Measurements from ENCODE around the gene RBM19.
A peak's percentile ranks its signal among the peaks of the same experiment; 100 is the strongest.

The RBM19 gene

DNA sequence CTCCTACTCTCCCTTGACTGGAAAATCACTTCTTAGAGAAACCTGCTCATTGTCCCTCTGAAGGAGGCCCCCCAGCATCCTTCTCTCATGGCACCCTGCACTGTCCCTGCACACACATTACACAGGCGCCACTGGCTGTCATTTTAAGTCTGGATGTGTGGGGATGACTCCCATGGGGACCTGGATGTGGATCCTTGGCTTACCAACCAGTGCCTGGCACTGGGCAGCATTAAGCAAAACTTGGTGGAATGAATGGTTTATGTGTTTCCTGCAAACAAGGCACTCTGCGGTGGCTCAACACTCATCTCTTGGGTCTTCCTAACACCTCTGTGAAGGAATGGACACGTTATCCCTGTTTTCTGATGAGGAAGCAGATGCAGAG is 162.4 kb downstream of the RBM19 start:
- DNase-seq (ENCODE audit: low spot score) = no peak

- DNase-seq (ENCODE audit: low spot score) = no peak
Observed at GRCh38 chr12:113802966-113803758, 163.0 kb downstream of the RBM19 start.

DNA sequence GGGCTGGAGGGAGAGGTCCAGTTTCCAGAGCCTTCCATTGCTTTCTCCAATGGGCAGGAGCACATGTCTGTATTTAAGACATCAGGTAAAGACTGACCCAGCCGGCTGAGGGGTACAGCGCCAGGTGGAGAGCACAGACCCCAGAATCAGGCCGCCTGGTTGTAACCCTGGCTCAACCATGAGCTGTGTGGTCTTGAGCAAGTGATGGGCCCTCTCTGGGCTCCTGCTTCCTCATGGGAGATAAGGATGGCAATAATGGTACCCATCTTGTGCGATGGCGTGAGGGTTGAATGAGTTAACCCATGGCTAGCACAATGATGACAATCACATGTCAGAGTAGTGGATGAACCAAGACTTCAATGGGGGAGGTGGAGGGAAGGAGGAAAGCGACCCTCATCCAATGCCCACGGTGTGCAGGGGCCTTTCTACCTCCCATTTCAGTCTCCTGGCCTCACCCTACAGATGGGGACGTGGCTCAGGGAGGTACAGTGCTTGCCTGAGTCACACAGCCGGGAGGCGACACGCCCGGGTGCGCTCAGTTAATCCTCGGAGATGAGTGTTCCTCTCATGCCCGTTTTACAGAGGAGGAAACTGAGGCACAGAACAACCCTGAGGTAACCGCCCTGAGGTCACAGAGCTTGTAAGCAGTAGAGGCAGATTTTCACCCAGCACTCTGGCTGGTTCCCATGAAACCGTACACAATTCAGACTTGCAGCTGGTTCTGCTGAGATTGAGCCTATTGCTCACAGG is 163.9 kb downstream of the RBM19 start:
- no peak for DNase-seq (ENCODE audit: low spot score)

DNA sequence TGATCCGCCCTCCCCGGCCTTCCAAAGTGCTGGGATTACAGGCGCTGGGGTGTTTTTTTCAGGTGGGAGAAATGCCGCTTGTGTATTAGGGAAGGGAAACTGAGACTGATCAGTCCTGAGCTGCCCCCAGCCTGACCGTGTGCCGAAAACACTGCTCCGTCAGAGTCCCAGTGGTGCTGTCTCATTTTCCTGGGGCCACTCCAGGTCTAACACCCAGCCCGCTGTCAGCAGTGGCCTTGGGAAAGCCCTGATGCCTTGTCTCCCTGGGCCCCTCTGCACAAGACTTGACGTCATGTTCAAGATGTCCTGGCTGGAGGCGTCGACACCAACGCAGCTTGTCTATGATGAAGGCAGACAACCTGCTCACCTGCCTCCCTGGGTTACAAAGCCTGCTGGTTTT is 165.9 kb downstream of the RBM19 start:
- DNase-seq (ENCODE audit: low spot score) = no peak

GRCh38 chr12:113798552-113798951 is 167.6 kb downstream of the RBM19 start:
- DNase-seq (ENCODE audit: low spot score) = no peak

GRCh38 chr12:113797535-113797868 is 168.6 kb downstream of the RBM19 start:
- no peak for DNase-seq (ENCODE audit: low spot score)

DNA sequence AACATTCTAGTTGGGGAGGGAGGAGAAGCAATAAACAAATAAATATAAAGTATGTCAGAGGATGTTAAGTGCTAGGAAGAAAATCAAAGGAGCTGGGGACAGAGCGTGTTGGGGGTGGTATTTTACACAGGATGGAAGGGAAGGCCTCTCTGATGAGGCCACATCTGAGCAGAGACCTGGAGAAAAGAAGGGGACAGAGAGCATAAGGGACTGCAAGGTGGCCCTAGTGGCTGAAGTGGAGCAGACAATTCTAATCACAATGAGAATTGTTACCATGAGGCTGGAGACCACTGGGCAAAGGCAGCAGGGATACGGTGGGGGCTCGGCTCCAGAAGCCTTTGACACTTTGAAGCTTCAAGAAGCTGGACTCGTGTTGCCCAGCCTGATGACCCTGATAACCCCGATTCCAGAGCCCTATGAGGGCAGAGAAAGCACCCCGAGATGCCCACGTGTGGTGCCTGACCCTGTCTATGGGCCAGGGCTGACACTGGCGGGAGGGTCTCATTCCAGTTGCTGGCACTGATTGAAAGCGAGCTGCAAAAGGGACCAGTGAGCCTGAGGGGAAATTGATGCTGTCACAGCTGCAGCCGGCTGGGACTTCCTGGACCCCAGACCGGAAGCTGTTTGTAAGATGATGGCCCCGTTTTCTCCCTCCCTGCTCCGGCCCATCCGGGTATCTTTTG is 169.1 kb downstream of the RBM19 start:
- DNase-seq (ENCODE audit: low spot score) = no peak

DNA sequence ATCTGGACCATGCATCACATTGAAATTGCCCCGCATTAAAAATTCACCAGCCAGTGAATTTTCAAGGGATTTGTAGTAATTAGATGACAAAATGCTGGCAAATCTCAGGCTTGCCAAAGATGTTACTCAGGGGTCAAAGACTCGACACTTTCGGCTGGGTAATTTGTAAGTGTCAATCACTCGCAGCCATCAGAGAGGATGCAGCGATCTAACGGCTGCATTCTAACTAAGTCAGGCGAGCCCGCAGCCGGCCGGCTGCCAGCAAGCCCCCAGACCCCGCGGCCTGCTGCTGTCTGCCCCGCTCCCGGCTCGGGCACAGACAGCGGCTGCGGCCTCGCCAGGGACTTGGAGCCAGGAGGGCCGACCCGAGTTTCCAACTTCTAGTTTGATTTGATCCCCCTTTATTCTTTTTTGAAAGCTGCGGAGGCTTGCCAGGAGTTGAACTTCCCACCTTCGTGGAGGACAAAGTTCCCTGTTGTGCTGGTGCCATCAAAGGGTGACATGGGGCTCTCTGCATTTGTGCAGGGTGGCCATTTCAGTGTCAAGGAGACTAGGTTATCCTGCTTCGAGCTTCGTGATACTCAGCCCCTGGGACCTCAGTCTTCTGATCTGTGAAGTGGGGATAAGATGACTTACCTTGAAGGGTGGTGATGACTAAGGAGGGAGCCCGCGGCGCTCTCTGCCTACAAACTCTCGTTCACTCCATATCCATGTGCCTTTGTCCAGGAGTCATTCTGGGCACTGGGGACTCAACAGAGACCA is 169.9 kb downstream of the RBM19 start:
- DNase-seq (ENCODE audit: low spot score) = no peak

GRCh38 chr12:113795445-113795844 is 170.7 kb downstream of the RBM19 start:
- DNase-seq (ENCODE audit: low spot score) = no peak

GRCh38 chr12:113794774-113795173 is 171.4 kb downstream of the RBM19 start:
- DNase-seq (ENCODE audit: low spot score) = no peak

DNA sequence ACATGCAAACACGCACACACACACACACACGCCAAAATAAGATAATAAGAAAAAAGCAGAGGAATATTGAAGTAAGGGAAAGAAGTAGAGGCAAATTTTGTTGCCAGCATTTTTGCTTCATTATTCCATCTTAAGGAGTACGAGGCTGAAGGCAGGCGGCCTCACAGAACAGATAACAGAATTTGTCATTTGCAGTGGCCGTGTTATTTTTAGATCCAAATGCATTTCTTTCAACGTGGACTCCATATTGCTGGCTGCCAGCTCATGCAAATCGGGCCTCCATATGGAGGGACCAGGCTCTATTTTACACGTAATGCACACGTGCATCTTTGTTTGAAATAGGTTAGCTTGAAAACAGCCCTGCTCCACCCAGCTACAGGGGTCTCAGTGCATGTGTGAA is 172.9 kb downstream of the RBM19 start:
- DNase-seq (ENCODE audit: low spot score) = no peak

GRCh38 chr12:113792450-113792849 is 173.7 kb downstream of the RBM19 start:
- DNase-seq (ENCODE audit: low spot score) = no peak

DNA sequence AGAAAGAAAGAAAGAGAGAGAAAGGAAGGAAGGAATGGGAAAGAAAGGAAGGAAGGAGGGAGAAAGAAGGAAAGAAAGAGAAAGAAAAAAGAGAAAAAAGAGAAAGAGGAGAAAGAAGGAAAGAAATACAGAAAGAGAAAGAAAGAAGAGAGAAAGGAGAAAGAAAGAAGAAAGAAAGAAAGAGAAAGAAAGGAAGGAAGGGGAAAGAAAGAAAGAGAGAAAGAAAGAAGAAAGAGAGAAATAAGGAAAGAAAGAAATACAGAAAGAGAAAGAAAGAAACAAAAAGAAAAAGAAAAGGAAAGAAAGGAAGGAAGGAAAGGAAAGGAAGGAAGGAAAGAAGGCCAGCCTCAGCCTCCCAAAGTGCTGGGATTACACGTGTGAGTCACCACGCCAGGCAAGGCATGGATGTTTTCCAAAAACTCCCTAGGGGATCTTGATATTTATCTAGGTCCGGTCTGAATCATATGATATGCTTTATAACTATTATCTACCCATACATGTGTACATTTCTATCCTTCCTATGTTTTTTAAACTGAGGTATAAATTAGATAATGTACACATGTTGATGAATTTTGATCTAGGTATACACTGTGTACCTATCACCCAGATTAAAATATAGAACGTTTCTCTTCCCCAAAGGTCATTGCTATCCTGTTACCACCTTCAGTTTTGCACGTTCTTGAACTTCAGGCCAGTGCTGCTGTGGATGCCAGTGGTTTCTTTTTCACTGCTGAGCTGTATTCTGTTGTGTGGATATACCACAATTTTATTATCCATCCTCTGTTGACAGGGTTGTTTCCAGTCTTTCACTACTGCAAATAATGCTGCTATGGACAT is 177.9 kb downstream of the RBM19 start:
- no peak for DNase-seq (ENCODE audit: low spot score)

GRCh38 chr12:113786107-113786506 is 180.0 kb downstream of the RBM19 start:
- DNase-seq (ENCODE audit: low spot score) = no peak

DNA sequence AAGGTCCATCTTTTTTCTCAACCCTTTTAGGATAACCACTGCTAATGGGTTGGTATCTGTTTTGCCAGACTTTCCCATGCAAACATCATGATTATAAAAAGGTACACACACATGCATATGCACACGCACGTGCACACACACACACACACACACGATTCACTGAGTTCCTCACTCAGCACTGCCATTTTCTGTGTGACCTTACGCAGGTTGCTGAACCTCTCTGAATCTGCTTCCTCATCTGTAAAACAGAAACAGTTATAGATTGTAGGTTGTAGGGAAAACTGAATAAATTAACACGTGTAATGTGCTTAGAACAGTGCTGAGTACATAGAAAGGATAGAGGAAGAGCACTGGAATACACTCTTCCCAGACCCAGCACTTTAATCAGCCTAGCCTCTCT is 182.3 kb downstream of the RBM19 start:
- DNase-seq (ENCODE audit: low spot score) = no peak

- DNase-seq (ENCODE audit: low spot score) = no peak
Observed at GRCh38 chr12:113782873-113783272, 183.3 kb downstream of the RBM19 start.

DNA sequence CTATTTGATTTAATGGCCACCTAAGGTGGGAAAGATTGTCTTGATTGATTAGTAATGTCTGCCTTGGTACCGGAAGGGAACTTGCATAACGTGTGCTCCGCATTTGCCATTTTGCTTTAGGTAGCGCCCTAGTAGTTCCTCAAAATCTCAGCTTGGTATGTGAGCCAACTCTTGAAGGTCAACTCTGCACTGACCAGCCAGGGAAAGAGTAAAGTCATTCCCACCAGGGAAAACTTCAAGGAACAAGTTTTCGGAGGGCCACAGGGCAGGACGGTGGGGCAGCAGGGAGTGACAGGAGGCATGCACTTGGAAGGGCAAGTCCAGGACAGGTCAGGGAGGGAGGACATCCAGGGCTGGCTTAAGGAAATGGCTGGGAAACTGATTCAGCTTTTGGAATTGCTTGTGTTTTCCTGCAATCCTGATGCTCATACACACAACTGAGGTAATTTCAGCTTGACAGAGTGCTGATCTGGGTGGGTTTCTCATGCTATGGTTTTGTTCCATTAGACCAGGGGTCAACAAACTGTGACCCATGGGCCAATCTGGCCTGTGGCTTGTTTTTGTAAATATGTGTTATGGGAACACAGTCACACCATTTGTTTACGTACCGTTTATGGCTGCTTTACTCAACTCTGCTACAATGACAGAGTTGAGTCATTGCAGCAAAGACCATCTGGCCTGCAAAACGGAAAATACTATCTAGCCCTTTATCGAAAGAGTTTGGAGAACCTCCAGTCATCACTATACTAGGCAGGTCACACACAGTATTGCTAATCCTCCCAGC is 184.5 kb downstream of the RBM19 start:
- no peak for DNase-seq (ENCODE audit: low spot score)

DNA sequence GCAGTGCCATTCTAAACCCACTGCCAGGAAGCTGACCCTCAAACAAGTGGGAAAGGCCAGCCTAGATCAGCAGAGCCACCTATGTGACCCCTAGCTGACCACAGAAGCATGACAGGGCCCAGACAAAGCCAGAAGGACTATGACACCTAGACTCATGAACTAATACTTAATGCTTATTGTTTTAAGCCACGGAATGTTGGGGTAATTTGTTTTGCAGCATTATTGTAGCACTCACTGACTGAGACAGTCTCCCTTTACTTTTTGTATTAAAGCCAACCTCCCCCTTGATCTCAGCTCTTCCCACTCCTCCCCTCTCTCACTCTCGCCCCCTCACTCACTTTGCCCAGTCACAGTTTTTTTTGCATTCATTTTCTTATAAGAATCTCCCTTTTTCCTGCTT is 186.4 kb downstream of the RBM19 start:
- DNase-seq (ENCODE audit: low spot score) = no peak

DNA sequence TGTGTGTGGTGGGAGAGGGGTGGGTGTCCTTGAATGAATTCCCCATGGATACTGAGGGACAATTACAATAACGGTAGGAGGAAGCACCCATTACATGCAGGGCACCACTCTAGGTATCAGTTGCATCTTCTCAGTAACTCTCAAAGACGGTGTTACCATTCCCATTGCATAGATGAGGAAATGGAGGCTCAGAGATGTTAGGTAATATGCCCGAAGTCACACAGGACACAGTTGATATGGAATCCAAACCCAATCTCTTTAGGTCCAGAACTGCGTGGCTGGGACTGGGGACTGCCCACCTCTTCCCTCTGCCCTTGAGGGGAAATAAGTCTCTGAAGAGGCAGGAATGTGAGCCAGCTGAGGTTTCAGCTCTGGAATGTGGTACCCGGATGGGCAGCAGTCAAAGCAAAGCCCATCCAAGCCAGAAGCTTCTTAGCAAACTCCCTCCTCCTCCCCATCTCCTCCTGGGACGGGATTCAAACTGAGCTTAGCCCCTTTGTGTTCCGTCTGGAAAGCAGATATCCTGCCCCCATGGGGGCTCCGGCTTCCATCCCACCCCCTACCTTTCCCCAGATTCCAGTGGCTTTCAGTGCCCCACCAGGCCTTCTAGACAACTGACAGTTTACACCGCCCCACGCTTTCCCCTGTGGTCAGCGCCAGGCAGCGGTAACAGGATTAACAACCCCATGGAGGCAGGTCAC is 187.5 kb downstream of the RBM19 start:
- DNase-seq (ENCODE audit: low spot score) = no peak

GRCh38 chr12:113777751-113778150 is 188.4 kb downstream of the RBM19 start:
- DNase-seq (ENCODE audit: low spot score) = peak; percentile 23
